Adrenal gland (tissue), 12 donors: ENCODE results near the gene ELMO2. TPM values are rescaled to one million over a fixed set of nuclear protein-coding genes. Genes with fewer than 3 reads are reported as not detected.

ENCODE experiments used
- DNase-seq, 7 donors: peaks; one replicate each; pipeline ENCODE4 v3.0.0-alpha.2; 2019 to 2020
- H3K27ac ChIP-seq, 5 donors: fragments of 200-600 bp; sonication (generic) in 4 of 5; 1 replicate in 3 of 5; 2 replicates in 2 of 5; pipeline versions ENCODE4 v1.5.1 to v1.8.0; 2016 to 2020; ENCODE audit warnings: mild to moderate bottlenecking in 1 of 5
- H3K27me3 ChIP-seq: fragments of 200-600 bp; 2 replicates; pipeline ENCODE4 v1.8.0; 2021
- H3K36me3 ChIP-seq, 2 donors: fragments of 200-600 bp; replicated peaks in 1 of 2; 1 replicate in 1 of 2; 2 replicates in 1 of 2; pipeline versions ENCODE4 v1.5.1 to v1.8.0; 2018 to 2022
- H3K4me1 ChIP-seq, 2 donors: fragments of 200-600 bp; replicated peaks in 1 of 2; 1 replicate in 1 of 2; 2 replicates in 1 of 2; pipeline versions ENCODE4 v1.5.1 to v1.8.0; 2018 to 2021
- H3K4me3 ChIP-seq, 4 donors: fragments of 200-600 bp; sonication (generic) in 3 of 4; one replicate each; pipeline ENCODE4 v1.5.1; 2016 to 2018
- H3K9me3 ChIP-seq, 3 donors: fragments of 200-600 bp; sonication (generic) in 1 of 3; replicated peaks in 1 of 3; 1 replicate in 2 of 3; 2 replicates in 1 of 3; pipeline versions ENCODE4 v1.5.1 to v1.8.0; 2016 to 2021
- CTCF ChIP-seq, 6 experiments: fragments of 450-650 bp in 4 of 6; fragments of 200-600 bp in 2 of 6; sonication (generic) in 1 of 6; IDR thresholded peaks; 1 replicate in 5 of 6; 2 replicates in 1 of 6; pipeline versions ENCODE4 v1.5.1 to v1.8.0; 2016 to 2021; ENCODE audit warnings: antibody characterized with exemption in 6 of 6, mild to moderate bottlenecking in 2 of 6, moderate library complexity in 1 of 6
- POLR2A ChIP-seq, 2 donors: fragments of 450-650 bp; IDR thresholded peaks; one replicate each; pipeline ENCODE4 v1.6.1; 2017; ENCODE audit warnings: antibody characterized with exemption in 2 of 2, mild to moderate bottlenecking in 2 of 2, moderate library complexity in 1 of 2
- WGBS, 4 donors: extraction: QIAGEN DNeasy Blood & Tissue Kit in 2 of 4; methylation state at CpG; one replicate each; pipeline versions ENCODE4 v1.1.5 to v1.1.7; 2013 to 2017; 5-methylcytosine and 5-hydroxymethylcytosine counted together
- intact Hi-C, 2 donors: fragments of 100-400 bp; cut with DNase I; formaldehyde crosslinking; loops; one replicate each; pipeline versions ENCODE4 v1.14.1 to v1.15.0; 2022 to 2023
- polyA plus RNA-seq, 3 donors: library from polyadenylated mRNA; stranded (reverse); fragments of 200-250 nt in 2 of 3; fragments of 350-450 nt in 1 of 3; fragmentation: Illumina TruSeq in 1 of 3; extraction: RNeasy Lipid Tissue Mini Kit (QIAGEN cat#74804) in 1 of 3; gene quantifications; one replicate each; pipeline ENCODE4 v1.2.3, GENCODE V29; 2013 to 2014
- total RNA-seq, 9 donors: library from RNA; depleted of rRNA in 4 of 9; stranded (reverse); fragments of >200 nt in 4 of 9; fragments of 120-200 nt in 1 of 9; fragmentation: NEBNext Ultra II Directional in 1 of 9; extraction: Animal tissue kit (Norgen Biotek cat#: 25700) in 1 of 9; gene quantifications; one replicate each; pipeline versions ENCODE4 v1.1.0 to v1.2.4, GENCODE V29; 2013 to 2023
- donor health status: healthy with polysubstance abuse.
- donor health status: Bipolar disorder and iron deficiency.
- donor health status: DM: yes; HTN: yes; CAD: no.
- donor health status: DM: no; HTN: no; CAD: no.
- donor health status: DM: no; HTN: no; CAD: no.
- donor health status: DM: yes; HTN: yes; CAD: no.

ELMO2 gene
- total and polyA plus RNA-seq, 12 donors, result 36.2 to 69.0 (median 51.7) TPM

GRCh38 chr20:46416421-46416820 lies 10.0 kb upstream of the ELMO2 start:
- WGBS, 4 donors, result 61 to 80% (median 73%) methylated on average over 3 of the region's 3 CpGs
- Histone ChIP-seq H3K9me3 (no peaks in the 10 kb centered on the region), H3K27ac (no peak overlapping the region), H3K4me1 (no peaks in the 10 kb centered on the region), H3K36me3 (no peaks in the 10 kb centered on the region), H3K4me3 (no peak overlapping the region), H3K27me3 (no peaks in the 10 kb centered on the region)
- TF ChIP-seq CTCF (IDR thresholded peaks at IDR 0.05) (no peak), POLR2A (IDR thresholded peaks at IDR 0.05) (no peak)
- intact Hi-C loops, result no loop called here
- no peak for DNase-seq

GRCh38 chr20:46415773-46416172 lies 9.4 kb upstream of the ELMO2 start:
- H3K27me3 ChIP-seq, result no peaks in the 10 kb centered on the region
- H3K36me3 ChIP-seq, result no peaks in the 10 kb centered on the region
- no peak for DNase-seq
- H3K4me3 ChIP-seq, result no peak overlapping the region
- 47 to 58% (median 56%) methylated on average over 3 of the region's 3 CpGs for WGBS, 4 donors
- TF ChIP-seq CTCF (IDR thresholded peaks at IDR 0.05) (no peak), POLR2A (IDR thresholded peaks at IDR 0.05) (no peak)
- H3K9me3 ChIP-seq, result no peaks in the 10 kb centered on the region
- intact Hi-C loops, result no loop called here
- no peaks in the 10 kb centered on the region for H3K4me1 ChIP-seq
- no peak overlapping the region for H3K27ac ChIP-seq

- intact Hi-C loops, result no loop called here
- Histone ChIP-seq H3K4me1 (peaks cover 0 to 4% of the 10 kb centered on the region in 2 donors), H3K36me3 (no peaks in the 10 kb centered on the region), H3K27ac (no peak overlapping the region), H3K27me3 (no peaks in the 10 kb centered on the region), H3K9me3 (no peaks in the 10 kb centered on the region), H3K4me3 (no peak overlapping the region)
- 69 to 77% (median 74%) methylated on average over 5 of the region's 5 CpGs for WGBS, 4 donors
- TF ChIP-seq POLR2A (IDR thresholded peaks at IDR 0.05), result no peak
- DNase-seq, result no peak
These were observed 8.2 kb upstream of the ELMO2 start for GRCh38 chr20:46414608-46415007.

- TF ChIP-seq CTCF (IDR thresholded peaks at IDR 0.05), result no peak
- TF ChIP-seq POLR2A (IDR thresholded peaks at IDR 0.05), result no peak
- DNase-seq, result no peak
- Histone ChIP-seq H3K36me3 (no peaks in the 10 kb centered on the region), H3K9me3 (no peaks in the 10 kb centered on the region), H3K4me3 (no peak overlapping the region), H3K27me3 (no peaks in the 10 kb centered on the region), H3K4me1 (peaks cover 8 to 17% of the 10 kb centered on the region in 2 donors), H3K27ac (no peak overlapping the region)
- 67 to 79% (median 74%) methylated on average over 3 of the region's 3 CpGs for WGBS, 4 donors
- intact Hi-C loops, result no loop called here
These were observed 5.2 kb upstream of the ELMO2 start for GRCh38 chr20:46411637-46412036.

GRCh38 chr20:46408281-46408731 lies 1.9 kb upstream of the ELMO2 start:
- no peak for DNase-seq
- H3K9me3 ChIP-seq, result no peaks in the 10 kb centered on the region
- TF ChIP-seq POLR2A (IDR thresholded peaks at IDR 0.05), result no peak
- no peak for TF ChIP-seq CTCF (IDR thresholded peaks at IDR 0.05)
- WGBS, 4 donors, result 73 to 83% (median 74%) methylated on average over 5 of the region's 5 CpGs
- no peaks in the 10 kb centered on the region for H3K36me3 ChIP-seq
- H3K4me1 ChIP-seq, result peaks cover 20 to 36% of the 10 kb centered on the region in 2 donors
- peak overlapping the region in 1 of 5 donors; percentile 95 for H3K27ac ChIP-seq
- H3K27me3 ChIP-seq, result no peaks in the 10 kb centered on the region
- no peak overlapping the region for H3K4me3 ChIP-seq
- intact Hi-C loops, result no loop called here
